Jurkat, Clone E6-1 (cell line): ENCODE data around the gene UBA1.

ENCODE experiments used
- DNase-seq: peaks from one replicate; pipeline ENCODE4 v3.0.0-alpha.2; 2011; ENCODE audit warnings: low read depth, low spot score
- H3K4me3 ChIP-seq: 2 replicates; pipeline ENCODE4 v1.5.1; 2011; ENCODE audit warnings: mild to moderate bottlenecking, low read length, control low read depth, moderate library complexity

UBA1 gene

GRCh38 chrX:47168495-47169073, 25.0 kb upstream of the UBA1 start:
- no peak for DNase-seq
- H3K4me3 ChIP-seq = no peak overlapping the region

GRCh38 chrX:47169273-47169672, 24.4 kb upstream of the UBA1 start:
- H3K4me3 ChIP-seq = no peak overlapping the region
- no peak for DNase-seq

- H3K4me3 ChIP-seq = no peak overlapping the region
- no peak for DNase-seq
Observed at GRCh38 chrX:47169726-47170515, 23.7 kb upstream of the UBA1 start.

- DNase-seq = no peak
- H3K4me3 ChIP-seq = no peak overlapping the region
Observed at GRCh38 chrX:47170861-47171692, 22.6 kb upstream of the UBA1 start.

- DNase-seq = no peak
- no peak overlapping the region for H3K4me3 ChIP-seq
Observed at GRCh38 chrX:47171996-47172395, 21.6 kb upstream of the UBA1 start.

GRCh38 chrX:47172549-47172948, 21.1 kb upstream of the UBA1 start:
- no peak for DNase-seq
- H3K4me3 ChIP-seq = no peak overlapping the region

GRCh38 chrX:47172971-47173792, 20.4 kb upstream of the UBA1 start:
- DNase-seq = no peak
- H3K4me3 ChIP-seq = no peak overlapping the region

- H3K4me3 ChIP-seq = no peak overlapping the region
Observed at GRCh38 chrX:47174376-47174775, 19.3 kb upstream of the UBA1 start.

GRCh38 chrX:47174846-47175587, 18.6 kb upstream of the UBA1 start:
- H3K4me3 ChIP-seq = no peak overlapping the region
- no peak for DNase-seq

More at GRCh38 chrX:47174376-47174775, 19.3 kb upstream of the UBA1 start:
- no peak for DNase-seq

- no peak for DNase-seq
- no peak overlapping the region for H3K4me3 ChIP-seq
Observed at GRCh38 chrX:47175588-47175980, 18.0 kb upstream of the UBA1 start.

- DNase-seq = no peak
- no peak overlapping the region for H3K4me3 ChIP-seq
Observed at GRCh38 chrX:47176101-47176740, 17.4 kb upstream of the UBA1 start.

GRCh38 chrX:47177079-47177478, 16.6 kb upstream of the UBA1 start:
- DNase-seq = no peak
- no peak overlapping the region for H3K4me3 ChIP-seq

GRCh38 chrX:47178337-47178736, 15.3 kb upstream of the UBA1 start:
- DNase-seq = no peak
- no peak overlapping the region for H3K4me3 ChIP-seq

- no peak for DNase-seq
- H3K4me3 ChIP-seq = no peak overlapping the region
Observed at GRCh38 chrX:47179221-47179927, 14.3 kb upstream of the UBA1 start.

- no peak for DNase-seq
- H3K4me3 ChIP-seq = no peak overlapping the region
Observed at GRCh38 chrX:47179928-47180255, 13.7 kb upstream of the UBA1 start.

GRCh38 chrX:47180346-47180745, 13.3 kb upstream of the UBA1 start:
- H3K4me3 ChIP-seq = no peak overlapping the region
- no peak for DNase-seq

GRCh38 chrX:47181301-47181700, 12.3 kb upstream of the UBA1 start:
- H3K4me3 ChIP-seq = no peak overlapping the region
- DNase-seq = no peak
